Common myeloid progenitor, CD34-positive (primary cell): ENCODE results near the gene JMJD1C.
"Not testable (repeated sequence)": the region's sequence is repeated elsewhere in the genome, so short reads cannot be mapped to it uniquely, and the experiment has no call there.

Experiments used
- CTCF ChIA-PET: fragments of 350-600 bp; sonication (Branson Sonifier 250); formaldehyde crosslinking; loops from one replicate; lab custom pipeline; 2021; ENCODE audit warnings: antibody characterized with exemption; lab: Charles Lee
- POLR2A ChIA-PET: fragments of 350-600 bp; sonication (Branson Sonifier 250); formaldehyde crosslinking; loops from one replicate; lab custom pipeline; 2021; ENCODE audit warnings: antibody characterized with exemption; lab: Charles Lee
- DNase-seq, 3 donors: peaks; one replicate each; pipeline versions ENCODE4 v3.0.0 to v3.0.0-alpha.2; 2013
- H3K27ac ChIP-seq, 2 experiments: 1 replicate in 1 of 2; 2 replicates in 1 of 2; pipeline ENCODE4 v1.7.0; 2013; ENCODE audit warnings: inconsistent platforms in 2 of 2, low read length in 2 of 2, mild to moderate bottlenecking in 2 of 2, low read depth in 1 of 2, moderate library complexity in 1 of 2; ENCODE audit not compliant: severe bottlenecking in 2 of 2, insufficient read depth in 1 of 2, poor library complexity in 1 of 2
- H3K27me3 ChIP-seq, 5 experiments: replicated peaks in 2 of 5; 1 replicate in 3 of 5; 2 replicates in 2 of 5; pipeline versions ENCODE4 v1.6.1 to v1.7.0; 2013; ENCODE audit warnings: low read length in 4 of 5, mild to moderate bottlenecking in 2 of 5, moderate library complexity in 2 of 5, inconsistent platforms in 1 of 5; ENCODE audit not compliant: insufficient read depth in 5 of 5, control insufficient read depth in 4 of 5
- H3K36me3 ChIP-seq, 4 experiments: 1 replicate in 2 of 4; 2 replicates in 2 of 4; pipeline versions ENCODE4 v1.6.1 to v1.7.0; 2013; ENCODE audit warnings: low read length in 3 of 4, control low read depth in 1 of 4, mild to moderate bottlenecking in 1 of 4; ENCODE audit not compliant: control insufficient read depth in 4 of 4, insufficient read depth in 4 of 4
- H3K4me1 ChIP-seq, 4 experiments: 1 replicate in 3 of 4; 2 replicates in 1 of 4; pipeline versions ENCODE4 v1.6.1 to v1.7.1; 2013; ENCODE audit warnings: low read length in 3 of 4, mild to moderate bottlenecking in 3 of 4, control low read depth in 1 of 4, inconsistent platforms in 1 of 4, moderate library complexity in 1 of 4; ENCODE audit not compliant: control insufficient read depth in 4 of 4, insufficient read depth in 4 of 4; ENCODE audit errors: control extremely low read depth in 1 of 4
- H3K4me3 ChIP-seq, 7 experiments: 1 replicate in 4 of 7; 2 replicates in 3 of 7; pipeline versions ENCODE4 v1.5.1 to v1.7.0; 2013; ENCODE audit warnings: mild to moderate bottlenecking in 7 of 7, low read length in 6 of 7, moderate library complexity in 6 of 7, inconsistent platforms in 2 of 7, low read depth in 2 of 7, control low read depth in 1 of 7; ENCODE audit not compliant: insufficient read depth in 4 of 7, control insufficient read depth in 1 of 7; ENCODE audit errors: extremely low read depth in 1 of 7
- H3K9me3 ChIP-seq, 5 experiments: 1 replicate in 4 of 5; 2 replicates in 1 of 5; pipeline versions ENCODE4 v1.6.1 to v1.7.1; 2013; ENCODE audit warnings: low read length in 4 of 5, mild to moderate bottlenecking in 2 of 5, inconsistent platforms in 1 of 5, low read depth in 1 of 5, moderate library complexity in 1 of 5; ENCODE audit not compliant: control insufficient read depth in 4 of 5, insufficient read depth in 2 of 5; ENCODE audit errors: control extremely low read depth in 1 of 5
- WGBS: methylation state at CpG from one replicate; pipeline ENCODE4 v1.1.5; 2013; ENCODE audit not compliant: insufficient coverage; 5-methylcytosine and 5-hydroxymethylcytosine counted together

Gene JMJD1C

DNA sequence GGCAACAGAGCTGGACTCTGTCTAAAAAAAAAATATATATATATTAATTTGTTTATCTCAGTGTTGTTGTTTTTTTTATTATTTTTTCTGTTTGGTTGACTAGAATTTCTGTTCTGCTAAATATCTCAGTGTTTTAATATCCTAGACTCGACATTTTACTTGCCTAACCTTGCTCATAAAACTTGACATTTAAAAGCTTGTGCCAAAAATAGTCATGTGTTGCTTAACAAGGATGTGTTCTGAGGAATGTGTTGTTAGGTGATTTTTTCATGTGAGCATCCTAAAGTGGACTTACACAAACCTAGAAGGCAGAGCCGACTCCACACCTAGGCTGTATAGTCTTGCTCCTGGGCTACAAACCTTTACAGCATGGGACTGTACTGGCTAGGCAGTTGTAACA lies 309.5 kb downstream of the JMJD1C start:
- POLR2A ChIA-PET = no interaction called here
- no CpG with 5 or more reads among the region's 2 CpGs for WGBS

GRCh38 chr10:63155388-63156020 lies 310.3 kb downstream of the JMJD1C start:
- no peak overlapping the region for H3K4me3 ChIP-seq

More for the DNA sequence above, 309.5 kb downstream of the JMJD1C start:
- Histone ChIP-seq H3K4me1 (no peaks in the 10 kb centered on the region), H3K4me3 (no peak overlapping the region), H3K27ac (no peak overlapping the region), H3K36me3 (peaks cover 0 to 26% (median 13%) of the 10 kb centered on the region in 4 experiments), H3K27me3 (no peaks in the 10 kb centered on the region), H3K9me3 (no peaks in the 10 kb centered on the region)
- no peak for DNase-seq
- CTCF ChIA-PET = interaction anchor here (0.5 to 15.9 kb wide), 13 partner anchors 9 to 718 kb away, joined by 3 to 232 read pairs (median 5); no protein-coding TSS in a partner anchor

DNA sequence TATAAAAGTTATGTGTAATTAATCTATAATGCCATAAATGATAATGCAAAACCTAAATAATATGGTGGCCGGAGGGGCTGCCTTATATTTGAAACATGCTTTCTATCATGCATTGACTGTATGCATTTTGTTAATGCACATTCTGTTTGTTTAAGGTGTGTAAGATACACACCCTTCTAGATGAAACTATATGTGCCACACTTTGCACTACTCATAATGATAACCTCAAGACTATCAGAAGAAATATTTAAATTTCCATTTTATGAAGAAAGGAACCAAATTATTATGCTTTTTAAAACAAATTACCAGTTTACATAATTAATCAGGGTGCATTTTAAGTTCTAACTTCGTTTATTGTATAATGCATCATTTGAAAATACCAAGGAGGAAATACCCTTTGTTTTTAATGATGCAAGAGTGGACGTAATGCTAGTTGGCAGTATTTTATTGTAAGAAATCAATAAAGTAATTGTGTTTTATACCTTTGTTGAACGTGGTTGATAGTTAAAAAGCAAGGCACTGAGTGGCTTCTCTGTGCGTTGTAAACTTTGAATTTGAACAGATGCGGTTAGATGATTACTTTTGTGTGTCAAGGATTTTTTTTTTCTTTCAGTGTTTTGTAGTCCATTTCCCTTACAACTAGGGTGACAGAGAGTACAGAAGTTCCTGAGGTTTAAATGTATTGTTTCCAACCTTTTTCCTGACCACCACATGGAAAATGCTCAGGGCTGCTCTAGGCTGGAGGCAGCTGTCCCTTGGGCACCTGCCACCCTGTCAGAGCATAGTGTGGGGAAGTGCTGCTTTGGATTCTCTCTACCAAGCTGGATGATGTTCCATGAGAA lies 311.0 kb downstream of the JMJD1C start:
- Histone ChIP-seq H3K9me3 (no peaks in the 10 kb centered on the region), H3K36me3 (peaks cover 3 to 26% (median 20%) of the 10 kb centered on the region in 4 experiments), H3K27me3 (no peaks in the 10 kb centered on the region), H3K4me1 (no peaks in the 10 kb centered on the region), H3K27ac (no peak overlapping the region), H3K4me3 (no peak overlapping the region)
- WGBS = 81% methylated on average over 3 of the region's 6 CpGs
- ChIA-PET POLR2A (interaction anchor here (0.9 kb wide), 1 partner anchor 474 kb away, joined by 3 read pairs; no protein-coding TSS in a partner anchor), CTCF (interaction anchor here (3.9 to 15.9 kb wide), 4 partner anchors 13 to 563 kb away, joined by 28 to 232 read pairs (median 46); no protein-coding TSS in a partner anchor)
- DNase-seq = no peak

More at GRCh38 chr10:63155388-63156020, 310.3 kb downstream of the JMJD1C start:
- no peak for DNase-seq
- Histone ChIP-seq H3K36me3 (peaks cover 3 to 26% (median 17%) of the 10 kb centered on the region in 4 experiments), H3K27me3 (no peaks in the 10 kb centered on the region), H3K27ac (no peak overlapping the region), H3K9me3 (no peaks in the 10 kb centered on the region), H3K4me1 (no peaks in the 10 kb centered on the region)
- ChIA-PET CTCF (interaction anchor here (1.1 to 15.9 kb wide), 8 partner anchors 9 to 717 kb away, joined by 3 to 232 read pairs (median 24); no protein-coding TSS in a partner anchor), POLR2A (interaction anchor here (0.9 kb wide), 1 partner anchor 474 kb away, joined by 3 read pairs; no protein-coding TSS in a partner anchor)
- WGBS = 98% methylated on average over 5 of the region's 8 CpGs

GRCh38 chr10:63153868-63154545 lies 311.8 kb downstream of the JMJD1C start:
- H3K9me3 ChIP-seq, H3K4me3 ChIP-seq, H3K27me3 ChIP-seq, DNase-seq, H3K4me1 ChIP-seq, H3K27ac ChIP-seq, POLR2A ChIA-PET: not testable (repeated sequence)
- peaks cover 3 to 26% (median 21%) of the 10 kb centered on the region in 4 experiments for H3K36me3 ChIP-seq
- 98% methylated on average over 5 of the region's 9 CpGs for WGBS
- CTCF ChIA-PET = interaction anchor here (15.9 kb wide), 1 partner anchor 564 kb away, joined by 232 read pairs; no protein-coding TSS in a partner anchor

DNA sequence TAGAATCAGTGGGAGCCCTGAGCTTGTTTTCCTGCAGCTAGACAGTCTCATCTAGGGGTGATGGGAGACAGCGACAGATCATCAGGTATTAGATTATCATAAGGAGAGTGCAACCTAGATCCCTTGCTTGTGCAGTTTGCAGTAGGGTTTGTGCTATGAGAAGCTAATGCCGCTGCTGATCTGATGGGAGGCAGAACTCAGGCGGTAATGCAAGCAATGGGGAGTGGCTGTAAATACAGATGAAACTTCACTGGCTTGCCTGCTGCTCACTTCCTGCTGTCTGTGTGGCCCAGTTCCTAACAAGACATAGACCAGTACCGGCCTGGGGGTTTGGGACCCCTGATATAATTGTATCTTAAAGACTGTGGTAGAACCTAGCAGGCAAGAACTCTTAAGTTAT lies 315.0 kb downstream of the JMJD1C start:
- H3K27ac ChIP-seq = no peak overlapping the region
- DNase-seq = no peak
- POLR2A ChIA-PET = no interaction called here
- H3K36me3 ChIP-seq = peaks cover 3 to 38% (median 22%) of the 10 kb centered on the region in 4 experiments
- H3K9me3 ChIP-seq = no peaks in the 10 kb centered on the region
- H3K4me1 ChIP-seq = no peaks in the 10 kb centered on the region
- no peak overlapping the region for H3K4me3 ChIP-seq
- 100% methylated on average over 3 of the region's 4 CpGs for WGBS
- CTCF ChIA-PET = interaction anchor here (1.5 kb wide), 1 partner anchor 10 kb away, joined by 7 read pairs; no protein-coding TSS in a partner anchor
- H3K27me3 ChIP-seq = no peaks in the 10 kb centered on the region

DNA sequence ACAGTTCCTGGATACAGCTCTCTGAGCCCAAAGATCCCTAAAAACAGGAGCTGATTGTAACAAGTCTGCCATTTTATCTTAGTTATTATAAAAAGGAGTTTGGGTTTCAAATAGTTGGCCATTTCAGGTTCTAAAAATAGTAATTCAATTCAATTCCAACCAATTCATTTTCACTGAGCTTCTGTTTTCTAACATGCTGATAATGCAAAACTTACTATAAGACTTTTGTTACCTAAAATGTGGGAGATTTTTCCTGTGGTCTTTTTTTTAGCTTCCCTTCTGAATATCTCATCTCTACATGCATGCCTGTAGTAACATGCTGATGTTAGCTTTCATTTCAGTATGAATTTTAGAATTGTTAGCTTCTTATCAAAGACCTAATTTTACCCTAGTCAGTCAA lies 319.3 kb downstream of the JMJD1C start:
- Histone ChIP-seq H3K36me3 (peaks cover 0 to 28% (median 5%) of the 10 kb centered on the region in 4 experiments), H3K4me3 (no peak overlapping the region), H3K27ac (no peak overlapping the region), H3K9me3 (no peaks in the 10 kb centered on the region), H3K4me1 (no peaks in the 10 kb centered on the region), H3K27me3 (no peaks in the 10 kb centered on the region)
- ChIA-PET POLR2A (interaction anchor here (1.6 kb wide), 1 partner anchor 10 kb away, joined by 4 read pairs; no protein-coding TSS in a partner anchor), CTCF (interaction anchor here (0.6 to 2.9 kb wide), 5 partner anchors 12 to 649 kb away, joined by 3 to 17 read pairs (median 8); no protein-coding TSS in a partner anchor)
- DNase-seq = no peak
